ENCODE measurements around the gene CARD19. TPM values are rescaled to one million over a fixed set of nuclear protein-coding genes. Genes with fewer than 3 reads are reported as not detected.
A peak's percentile ranks its signal among the peaks of the same experiment; 100 is the strongest.

Gene CARD19
- total RNA-seq, 3 donors from 2014 or later: 59.0 to 79.3 (median 62.1) TPM

- intact Hi-C loops (cut with DNase I; ENCODE audit: low total_unique reads): no loop called here
- H3K4me3 ChIP-seq: peak overlapping the region in 1 of 3 donors; percentile 44
Measured at GRCh38 chr9:93126151-93126781, 30.2 kb downstream of the CARD19 start.

GRCh38 chr9:93126825-93127368 is 30.9 kb downstream of the CARD19 start:
- H3K9me3 ChIP-seq: no peaks in the 10 kb centered on the region
- no peaks in the 10 kb centered on the region for H3K36me3 ChIP-seq
- intact Hi-C loops (cut with DNase I; ENCODE audit: low total_unique reads): no loop called here
- peaks cover 26 to 36% of the 10 kb centered on the region in 2 donors for H3K4me1 ChIP-seq
- TF ChIP-seq POLR2AphosphoS5 (IDR thresholded peaks at IDR 0.05) (no peak), CTCF (IDR thresholded peaks at IDR 0.05) (no peak), POLR2A (IDR thresholded peaks at IDR 0.05) (no peak)
- peak overlapping the region; percentile 68 to 91 for H3K27ac ChIP-seq
- H3K27me3 ChIP-seq: no peaks in the 10 kb centered on the region
- H3K4me3 ChIP-seq: peak overlapping the region in 1 of 3 donors; percentile 44
- peak in 1 of 2 donors; percentile 49 for DNase-seq (ENCODE audit: low spot score in 2 of 2)

More at GRCh38 chr9:93126151-93126781, 30.2 kb downstream of the CARD19 start:
- H3K36me3 ChIP-seq: no peaks in the 10 kb centered on the region
- peaks cover 20 to 30% of the 10 kb centered on the region in 2 donors for H3K4me1 ChIP-seq
- TF ChIP-seq POLR2A (IDR thresholded peaks at IDR 0.05) (no peak), CTCF (IDR thresholded peaks at IDR 0.05) (no peak), POLR2AphosphoS5 (IDR thresholded peaks at IDR 0.05) (no peak)
- peak overlapping the region in 1 of 2 donors; percentile 91 for H3K27ac ChIP-seq
- H3K9me3 ChIP-seq: no peaks in the 10 kb centered on the region
- H3K27me3 ChIP-seq: no peaks in the 10 kb centered on the region
- DNase-seq (ENCODE audit: low spot score in 2 of 2): peak in 1 of 2 donors; percentile 40

GRCh38 chr9:93127395-93127911 is 31.4 kb downstream of the CARD19 start:
- H3K4me1 ChIP-seq: peaks cover 27 to 41% of the 10 kb centered on the region in 2 donors
- DNase-seq (ENCODE audit: low spot score in 2 of 2): peak in 1 of 2 donors; percentile 48
- no peaks in the 10 kb centered on the region for H3K36me3 ChIP-seq
- H3K27me3 ChIP-seq: no peaks in the 10 kb centered on the region
- TF ChIP-seq POLR2A (IDR thresholded peaks at IDR 0.05) (no peak), CTCF (IDR thresholded peaks at IDR 0.05) (no peak), POLR2AphosphoS5 (IDR thresholded peaks at IDR 0.05) (no peak)
- intact Hi-C loops (cut with DNase I; ENCODE audit: low total_unique reads): no loop called here
- peak overlapping the region; percentile 68 to 91 for H3K27ac ChIP-seq
- H3K9me3 ChIP-seq: no peaks in the 10 kb centered on the region
- H3K4me3 ChIP-seq: peak overlapping the region in 1 of 3 donors; percentile 44

- Histone ChIP-seq H3K4me1 (peaks cover 27 to 41% of the 10 kb centered on the region in 2 donors), H3K27ac (peak overlapping the region; percentile 68 to 91), H3K27me3 (no peaks in the 10 kb centered on the region), H3K36me3 (no peaks in the 10 kb centered on the region), H3K4me3 (no peak overlapping the region), H3K9me3 (no peaks in the 10 kb centered on the region)
- TF ChIP-seq POLR2A (IDR thresholded peaks at IDR 0.05): no peak
- no peak for TF ChIP-seq CTCF (IDR thresholded peaks at IDR 0.05)
- TF ChIP-seq POLR2AphosphoS5 (IDR thresholded peaks at IDR 0.05): no peak
- intact Hi-C loops (cut with DNase I; ENCODE audit: low total_unique reads): no loop called here
- DNase-seq (ENCODE audit: low spot score in 2 of 2): peak in 1 of 2 donors; percentile 33
Measured at GRCh38 chr9:93128011-93128714, 32.1 kb downstream of the CARD19 start.

Measured in breast epithelium (tissue), 4 donors.